Endothelial cell of umbilical vein (primary cell): ENCODE results near the gene SLC47A2. TPM values are rescaled to one million over a fixed set of nuclear protein-coding genes. Genes with fewer than 3 reads are reported as not detected.

Experiments
- BruUV-seq: library from RNA; stranded (reverse); fragments of 400-500 nt; replicated peaks from 2 replicates; lab custom pipeline; 2021; lab: Mats Ljungman, UMichigan
- CTCF ChIA-PET: fragments of 300-600, 350-600 bp; sonication (Branson Sonifier 250); formaldehyde crosslinking; loops from one replicate; lab custom pipeline; 2021; ENCODE audit warnings: antibody characterized with exemption, inconsistent platforms; lab: Charles Lee
- POLR2A ChIA-PET: fragments of 300-600, 350-600 bp; sonication (Branson Sonifier 250); formaldehyde crosslinking; loops from one replicate; lab custom pipeline; 2021; ENCODE audit warnings: antibody characterized with exemption, inconsistent platforms; lab: Charles Lee
- DNase-seq: peaks from one replicate; pipeline ENCODE4 v3.0.0-alpha.2; 2011; ENCODE audit warnings: low read depth, low spot score
- FAIRE-seq: peaks from 2 replicates; lab custom pipeline; 2011; peaks lifted over from hg19 to GRCh38; lab: Jason Lieb, UNC
- H2AFZ ChIP-seq: 2 replicates; pipeline ENCODE4 v1.6.0; 2012; ENCODE audit warnings: low read depth, low read length, control low read depth, inconsistent platforms
- H3K27ac ChIP-seq: 2 replicates; pipeline ENCODE4 v1.5.1; 2011; ENCODE audit warnings: low read depth, mild to moderate bottlenecking, control low read depth, low read length, moderate library complexity; ENCODE audit not compliant: insufficient read depth
- H3K27me3 ChIP-seq, 2 experiments: 2 replicates each; pipeline versions ENCODE4 v1.6.0 to v1.6.1; 2011; ENCODE audit warnings: low read length in 2 of 2, mixed read lengths in 1 of 2; ENCODE audit not compliant: control insufficient read depth in 2 of 2, insufficient read depth in 2 of 2
- H3K36me3 ChIP-seq, 2 experiments: 2 replicates in 1 of 2; 3 replicates in 1 of 2; pipeline ENCODE4 v1.5.1; 2011; ENCODE audit warnings: low read length in 2 of 2, mild to moderate bottlenecking in 1 of 2, moderate library complexity in 1 of 2; ENCODE audit not compliant: control insufficient read depth in 2 of 2, insufficient read depth in 2 of 2; ENCODE audit errors: extremely low read depth in 1 of 2
- H3K4me1 ChIP-seq: 3 replicates; pipeline ENCODE4 v1.5.1; 2011; ENCODE audit warnings: mild to moderate bottlenecking, low read length; ENCODE audit not compliant: control insufficient read depth, insufficient read depth; ENCODE audit errors: extremely low read depth
- H3K4me2 ChIP-seq: 2 replicates; pipeline ENCODE4 v1.6.1; 2011; ENCODE audit warnings: low read length, control low read depth, mixed read lengths; ENCODE audit not compliant: insufficient read depth
- H3K4me3 ChIP-seq, 3 experiments: fragments of 200-600 bp in 1 of 3; sonication (generic), shearing (Covaris generic) in 1 of 3; replicated peaks in 1 of 3; 2 replicates each; pipeline ENCODE4 v1.5.1; 2011 to 2016; ENCODE audit warnings: control low read depth in 3 of 3, low read length in 3 of 3, mild to moderate bottlenecking in 2 of 3, inconsistent platforms in 1 of 3, low read depth in 1 of 3, moderate library complexity in 1 of 3; ENCODE audit not compliant: insufficient read depth in 1 of 3
- H3K79me2 ChIP-seq: 2 replicates; pipeline ENCODE4 v1.6.0; 2012; ENCODE audit warnings: low read length, inconsistent platforms; ENCODE audit not compliant: control insufficient read depth, insufficient read depth
- H3K9ac ChIP-seq: replicated peaks from 2 replicates; pipeline ENCODE3; 2011; ENCODE audit warnings: low read length, control low read depth; ENCODE audit not compliant: insufficient read depth; ENCODE audit errors: extremely low read depth
- H3K9me1 ChIP-seq: replicated peaks from 3 replicates; pipeline ENCODE4 v1.6.0; 2011; ENCODE audit warnings: mild to moderate bottlenecking, low read length; ENCODE audit not compliant: control insufficient read depth, insufficient read depth; ENCODE audit errors: extremely low read depth
- H3K9me3 ChIP-seq: replicated peaks from 2 replicates; pipeline ENCODE4 v1.5.1; 2012; ENCODE audit warnings: low read length, inconsistent platforms; ENCODE audit not compliant: control insufficient read depth, insufficient read depth
- H4K20me1 ChIP-seq: replicated peaks from 2 replicates; pipeline ENCODE3; 2011; ENCODE audit warnings: mild to moderate bottlenecking, low read length; ENCODE audit not compliant: control insufficient read depth, insufficient read depth; ENCODE audit errors: extremely low read depth
- EZH2 ChIP-seq: IDR thresholded peaks from 2 replicates; pipeline ENCODE4 v1.6.1; 2012; ENCODE audit warnings: borderline replicate concordance, low read depth, mild to moderate bottlenecking, moderate library complexity, low read length, inconsistent platforms; ENCODE audit not compliant: severe bottlenecking
- FOS ChIP-seq: IDR thresholded peaks from 2 replicates; pipeline ENCODE4 v1.6.1; 2011; ENCODE audit warnings: mild to moderate bottlenecking, low read length, moderate library complexity, borderline replicate concordance; ENCODE audit not compliant: insufficient read depth
- GATA2 ChIP-seq: IDR thresholded peaks from 2 replicates; pipeline ENCODE4 v1.7.0; 2011; ENCODE audit warnings: low read depth, mild to moderate bottlenecking, moderate library complexity, mixed read lengths, low read length; ENCODE audit not compliant: insufficient read length, insufficient read depth
- JUN ChIP-seq: IDR thresholded peaks from 2 replicates; pipeline ENCODE4 v1.6.1; 2011; ENCODE audit warnings: borderline replicate concordance, low read depth; ENCODE audit not compliant: insufficient read length, insufficient read depth
- MYC ChIP-seq: IDR thresholded peaks from one replicate; pipeline ENCODE4 v1.6.1; 2011; ENCODE audit warnings: mild to moderate bottlenecking, low read depth, low read length
- POLR2A ChIP-seq: IDR thresholded peaks from 2 replicates; pipeline ENCODE4 v1.6.1; 2012; ENCODE audit warnings: low read depth, mild to moderate bottlenecking, control low read depth, low read length
- POLR2AphosphoS5 ChIP-seq: IDR thresholded peaks from 2 replicates; pipeline ENCODE4 v1.6.1; 2012; ENCODE audit warnings: low read depth, mild to moderate bottlenecking, control low read depth, low read length, moderate library complexity; ENCODE audit not compliant: insufficient read depth
- dilution Hi-C: fragments of 300-500 bp; cut with MboI; formaldehyde crosslinking; loops from one replicate; pipeline ENCODE4 v1.15.0; 2019; ENCODE audit warnings: low sequenced_read_pairs; ENCODE audit not compliant: extremely low pct_ligation_motif_present
- intact Hi-C: fragments of 100-400 bp; cut with micrococcal nuclease; formaldehyde crosslinking; loops from one replicate; pipeline ENCODE4 v1.10.0; 2022
- polyA plus RNA-seq, 4 experiments: library from polyadenylated mRNA; depleted of rRNA in 3 of 4; stranded (reverse) in 3 of 4; unstranded in 1 of 4; fragments of >200 nt; gene quantifications; 2 replicates each; pipeline versions ENCODE4 v1.2.1 to v1.2.3, GENCODE V29; 2011 to 2012; ENCODE audit warnings: missing spikeins in 1 of 4
- total RNA-seq: library from RNA; stranded (reverse); gene quantifications from 2 replicates; pipeline ENCODE4 v1.2.3, GENCODE V29; 2021
- TF ChIP-seq, protein P1 (sequence below), 2 donors: IDR thresholded peaks; 1 replicate in 1 of 2; 2 replicates in 1 of 2; pipeline ENCODE4 v1.5.1; 2011; ENCODE audit warnings: low read length in 2 of 2, mild to moderate bottlenecking in 2 of 2, moderate library complexity in 2 of 2, control low read depth in 1 of 2, inconsistent platforms in 1 of 2, low read depth in 1 of 2; ENCODE audit not compliant: insufficient read depth in 1 of 2; ENCODE audit errors: extremely low read depth in 1 of 2
- TF ChIP-seq, protein P2 (sequence below): IDR thresholded peaks from 2 replicates; pipeline ENCODE4 v1.6.1; 2011; ENCODE audit not compliant: insufficient read depth, insufficient read length

SLC47A2 gene
- total and polyA plus RNA-seq, 2 donors (not counting 3 experiments of a cell fraction or from before 2014, with no cell fraction given): not detected

DNA sequence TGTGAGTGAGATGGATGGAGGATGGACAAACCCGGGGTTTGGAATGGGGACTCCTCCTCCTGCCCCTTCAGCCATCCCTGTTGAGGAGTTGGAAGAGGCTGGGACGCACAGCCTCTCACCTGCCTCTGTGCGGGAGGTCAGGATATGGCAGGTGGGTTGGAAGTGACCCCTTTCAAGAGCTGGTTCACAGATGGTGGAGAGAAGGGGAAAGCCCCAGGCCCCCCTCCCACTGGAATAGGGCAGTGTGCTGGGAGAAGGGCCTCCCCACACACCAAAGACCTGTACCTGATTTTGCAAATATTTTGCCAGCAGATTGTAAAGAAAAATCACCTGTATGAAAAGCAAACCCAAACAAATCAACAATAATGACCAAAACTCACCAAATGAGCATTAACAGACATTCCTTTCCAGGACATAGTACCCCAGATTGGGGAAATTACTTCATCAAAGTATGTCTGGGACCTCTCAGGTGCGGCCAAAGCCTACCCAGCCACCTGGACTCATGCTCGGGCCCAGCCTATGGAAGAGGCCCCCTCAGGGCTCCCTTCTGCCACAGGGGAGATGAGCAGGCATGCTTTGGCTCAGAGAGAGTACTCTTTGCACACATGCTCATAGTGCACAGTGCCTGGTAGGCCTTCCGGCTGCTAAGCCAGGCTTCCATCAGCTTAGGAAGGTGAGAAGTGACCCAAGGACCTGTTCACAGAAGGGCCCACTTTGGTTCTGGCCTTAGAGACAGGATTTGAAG, 7.8 kb downstream of the SLC47A2 start:
- no peak overlapping the region for H3K4me3 ChIP-seq
- dilution Hi-C loops: no loop called here
- no peaks in the 10 kb centered on the region for H3K27me3 ChIP-seq
- TF ChIP-seq POLR2A (no peak), EZH2 (no peak), GATA2 (no peak), JUN (no peak), MYC (no peak), FOS (no peak), POLR2AphosphoS5 (no peak)
- TF ChIP-seq, protein P1, sequence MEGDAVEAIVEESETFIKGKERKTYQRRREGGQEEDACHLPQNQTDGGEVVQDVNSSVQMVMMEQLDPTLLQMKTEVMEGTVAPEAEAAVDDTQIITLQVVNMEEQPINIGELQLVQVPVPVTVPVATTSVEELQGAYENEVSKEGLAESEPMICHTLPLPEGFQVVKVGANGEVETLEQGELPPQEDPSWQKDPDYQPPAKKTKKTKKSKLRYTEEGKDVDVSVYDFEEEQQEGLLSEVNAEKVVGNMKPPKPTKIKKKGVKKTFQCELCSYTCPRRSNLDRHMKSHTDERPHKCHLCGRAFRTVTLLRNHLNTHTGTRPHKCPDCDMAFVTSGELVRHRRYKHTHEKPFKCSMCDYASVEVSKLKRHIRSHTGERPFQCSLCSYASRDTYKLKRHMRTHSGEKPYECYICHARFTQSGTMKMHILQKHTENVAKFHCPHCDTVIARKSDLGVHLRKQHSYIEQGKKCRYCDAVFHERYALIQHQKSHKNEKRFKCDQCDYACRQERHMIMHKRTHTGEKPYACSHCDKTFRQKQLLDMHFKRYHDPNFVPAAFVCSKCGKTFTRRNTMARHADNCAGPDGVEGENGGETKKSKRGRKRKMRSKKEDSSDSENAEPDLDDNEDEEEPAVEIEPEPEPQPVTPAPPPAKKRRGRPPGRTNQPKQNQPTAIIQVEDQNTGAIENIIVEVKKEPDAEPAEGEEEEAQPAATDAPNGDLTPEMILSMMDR (IDR thresholded peaks at IDR 0.05; ENCODE audit: extremely low read depth in 1 of 2, insufficient read depth in 1 of 2, low read depth in 1 of 2, low read length in 2 of 2): no peak
- TF ChIP-seq, protein P2, sequence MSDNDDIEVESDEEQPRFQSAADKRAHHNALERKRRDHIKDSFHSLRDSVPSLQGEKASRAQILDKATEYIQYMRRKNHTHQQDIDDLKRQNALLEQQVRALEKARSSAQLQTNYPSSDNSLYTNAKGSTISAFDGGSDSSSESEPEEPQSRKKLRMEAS: no peak
- H3K4me1 ChIP-seq: no peaks in the 10 kb centered on the region
- BruUV-seq: no TSS peak
- H3K9me1 ChIP-seq: no peaks in the 10 kb centered on the region
- H3K9me3 ChIP-seq: no peaks in the 10 kb centered on the region
- H3K36me3 ChIP-seq: no peaks in the 10 kb centered on the region
- H3K9ac ChIP-seq: no peak overlapping the region
- no peaks in the 10 kb centered on the region for H4K20me1 ChIP-seq
- FAIRE-seq: no peak
- no peak overlapping the region for H2AFZ ChIP-seq
- DNase-seq: no peak
- ChIA-PET POLR2A (no interaction called here), CTCF (no interaction called here)
- no peak overlapping the region for H3K4me2 ChIP-seq
- no peak overlapping the region for H3K27ac ChIP-seq
- H3K79me2 ChIP-seq: no peaks in the 10 kb centered on the region
- intact Hi-C loops: no loop called here
